ENCODE data around the gene ARHGEF28. TPM values are rescaled to one million over a fixed set of nuclear protein-coding genes. Genes with fewer than 3 reads are reported as not detected.

Gene ARHGEF28
- total and polyA plus RNA-seq, 2 of the 13 experiments (the other 11 are each of a cell fraction or from before 2014, with no cell fraction given), result 17.4 to 34.1 TPM

DNA sequence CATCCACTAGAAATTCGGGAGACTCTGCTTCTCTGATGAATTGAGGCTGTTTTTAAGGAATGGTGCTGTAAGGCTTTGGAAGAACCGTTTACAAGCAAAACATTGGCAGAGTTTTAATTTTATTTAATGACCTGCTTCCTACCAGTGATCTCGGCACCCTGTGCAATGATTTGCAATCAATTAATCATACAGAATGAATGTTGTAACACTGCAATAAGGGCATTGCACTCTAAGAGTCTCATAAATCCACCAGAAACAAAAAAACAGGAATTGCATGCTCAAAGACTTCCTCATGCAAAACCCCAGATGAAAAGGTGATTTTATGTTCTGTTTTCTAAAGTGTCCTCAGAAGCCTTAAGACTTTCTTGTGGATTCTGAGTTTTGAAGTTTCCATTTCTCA, 295.7 kb downstream of the ARHGEF28 start:
- no peaks in the 10 kb centered on the region for H3K9me3 ChIP-seq (ENCODE audit: low read length)
- no peaks in the 10 kb centered on the region for H3K79me2 ChIP-seq (ENCODE audit: insufficient read depth, low read length)
- no peak overlapping the region for H2AFZ ChIP-seq (ENCODE audit: low read length)
- ATAC-seq, result no peak
- no peaks in the 10 kb centered on the region for H3K27me3 ChIP-seq (ENCODE audit: control insufficient read depth in 1 of 2, insufficient read depth in 2 of 2, low read length in 2 of 2)
- H3K4me3 ChIP-seq (replicated peaks in 1 of 3; ENCODE audit: insufficient read depth in 1 of 3, low read depth in 2 of 3, low read length in 3 of 3), result no peak overlapping the region
- no peak overlapping the region for H3K9ac ChIP-seq (ENCODE audit: insufficient read depth, low read depth, low read length)
- FAIRE-seq, result no peak
- no peak overlapping the region for H3K27ac ChIP-seq (ENCODE audit: extremely low read length, insufficient read depth, low read length)
- no peaks in the 10 kb centered on the region for H3K4me1 ChIP-seq (ENCODE audit: insufficient read depth, low read length)
- no peak overlapping the region for H3K4me2 ChIP-seq (ENCODE audit: low read depth, low read length)
- peaks cover 1 to 15% of the 10 kb centered on the region in 2 experiments; a peak in 3 of 5 replicates for H3K36me3 ChIP-seq (replicated peaks in 1 of 2; ENCODE audit: control insufficient read depth in 1 of 2, insufficient read depth in 2 of 2, low read length in 2 of 2)
- ChIA-PET CTCF (ENCODE audit: low intra/inter-chr PET ratio, low total read pairs) (no interaction called here), POLR2A (no interaction called here)
- no peak for TF ChIP-seq ZNF598 (CRISPR knock-in tag; IDR thresholded peaks at IDR 0.05; ENCODE audit: borderline replicate concordance)
- TF ChIP-seq RARG (CRISPR knock-in tag; IDR thresholded peaks at IDR 0.05; ENCODE audit: low read depth), result no peak
- TF ChIP-seq, protein P1, sequence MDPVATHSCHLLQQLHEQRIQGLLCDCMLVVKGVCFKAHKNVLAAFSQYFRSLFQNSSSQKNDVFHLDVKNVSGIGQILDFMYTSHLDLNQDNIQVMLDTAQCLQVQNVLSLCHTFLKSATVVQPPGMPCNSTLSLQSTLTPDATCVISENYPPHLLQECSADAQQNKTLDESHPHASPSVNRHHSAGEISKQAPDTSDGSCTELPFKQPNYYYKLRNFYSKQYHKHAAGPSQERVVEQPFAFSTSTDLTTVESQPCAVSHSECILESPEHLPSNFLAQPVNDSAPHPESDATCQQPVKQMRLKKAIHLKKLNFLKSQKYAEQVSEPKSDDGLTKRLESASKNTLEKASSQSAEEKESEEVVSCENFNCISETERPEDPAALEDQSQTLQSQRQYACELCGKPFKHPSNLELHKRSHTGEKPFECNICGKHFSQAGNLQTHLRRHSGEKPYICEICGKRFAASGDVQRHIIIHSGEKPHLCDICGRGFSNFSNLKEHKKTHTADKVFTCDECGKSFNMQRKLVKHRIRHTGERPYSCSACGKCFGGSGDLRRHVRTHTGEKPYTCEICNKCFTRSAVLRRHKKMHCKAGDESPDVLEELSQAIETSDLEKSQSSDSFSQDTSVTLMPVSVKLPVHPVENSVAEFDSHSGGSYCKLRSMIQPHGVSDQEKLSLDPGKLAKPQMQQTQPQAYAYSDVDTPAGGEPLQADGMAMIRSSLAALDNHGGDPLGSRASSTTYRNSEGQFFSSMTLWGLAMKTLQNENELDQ (CRISPR knock-in tag; IDR thresholded peaks at IDR 0.05; ENCODE audit: borderline replicate concordance), result no peak
- no peak for TF ChIP-seq ATRX (CRISPR knock-in tag; IDR thresholded peaks at IDR 0.05; ENCODE audit: borderline replicate concordance)
- no peak for TF ChIP-seq TOPORS (CRISPR knock-in tag; IDR thresholded peaks at IDR 0.05)
- TF ChIP-seq, protein P2, sequence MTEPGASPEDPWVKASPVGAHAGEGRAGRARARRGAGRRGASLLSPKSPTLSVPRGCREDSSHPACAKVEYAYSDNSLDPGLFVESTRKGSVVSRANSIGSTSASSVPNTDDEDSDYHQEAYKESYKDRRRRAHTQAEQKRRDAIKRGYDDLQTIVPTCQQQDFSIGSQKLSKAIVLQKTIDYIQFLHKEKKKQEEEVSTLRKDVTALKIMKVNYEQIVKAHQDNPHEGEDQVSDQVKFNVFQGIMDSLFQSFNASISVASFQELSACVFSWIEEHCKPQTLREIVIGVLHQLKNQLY (CRISPR knock-in tag; IDR thresholded peaks at IDR 0.05), result no peak
- no peak for TF ChIP-seq KDM5B (CRISPR knock-in tag; IDR thresholded peaks at IDR 0.05; ENCODE audit: borderline replicate concordance)
- TF ChIP-seq HOXA9 (CRISPR knock-in tag; IDR thresholded peaks at IDR 0.05; ENCODE audit: borderline replicate concordance), result no peak
- TF ChIP-seq PHF20 (CRISPR knock-in tag; IDR thresholded peaks at IDR 0.05), result no peak
- TF ChIP-seq NKX3-1 (CRISPR knock-in tag; IDR thresholded peaks at IDR 0.05), result no peak
- TF ChIP-seq MEIS1 (CRISPR knock-in tag; IDR thresholded peaks at IDR 0.05; ENCODE audit: borderline replicate concordance), result no peak
- TF ChIP-seq ZFP41 (CRISPR knock-in tag; IDR thresholded peaks at IDR 0.05; ENCODE audit: borderline replicate concordance), result no peak
- TF ChIP-seq FOSL1 (CRISPR knock-in tag; IDR thresholded peaks at IDR 0.05; ENCODE audit: borderline replicate concordance), result no peak
- no peak for TF ChIP-seq ZNF331 (CRISPR knock-in tag; IDR thresholded peaks at IDR 0.05)
- no TSS peak for BruUV-seq (replicated peaks)
- no peak for DNase-seq (ENCODE audit: low spot score)
- no peaks in the 10 kb centered on the region for H4K20me1 ChIP-seq (ENCODE audit: insufficient read depth, low read length)
- intact Hi-C loops (cut with micrococcal nuclease; ENCODE audit: unreplicated experiment) (no loop called here), in situ Hi-C loops (cut with HindIII; ENCODE audit: extremely low pct_ligation_motif_present, low pct_unique_long_range_greater_than_20kb) (no loop called here)
- 95% methylated on average over 3 of the region's 3 CpGs for WGBS (ENCODE audit: low lambda C conversion rate)
